ENCODE data around the gene MLLT3. TPM values are rescaled to one million over a fixed set of nuclear protein-coding genes. Genes with fewer than 3 reads are reported as not detected.

Gene MLLT3
- total RNA-seq = 13.8 and 17.4 TPM in 2 replicates

GRCh38 chr9:20622330-20623020 lies at the start of gene MLLT3:
TSS of gene MLLT3 (minus strand) at chr9:20622499.
- Histone ChIP-seq H3K36me3 (ENCODE audit: insufficient read depth, low read length) (no peaks in the 10 kb centered on the region), H3K9me3 (ENCODE audit: low read depth, low read length) (no peaks in the 10 kb centered on the region), H4K20me1 (ENCODE audit: insufficient read depth, low read length) (no peaks in the 10 kb centered on the region), H3K27ac (ENCODE audit: low read depth, low read length) (peak within 1 kb of the TSS; percentile 47), H3K4me2 (ENCODE audit: insufficient read depth, low read length) (peak within 1 kb of the TSS; percentile 82), H3K4me1 (ENCODE audit: insufficient read depth, low read length) (peaks cover 11% of the 10 kb centered on the region), H2AFZ (ENCODE audit: low read length) (peak within 1 kb of the TSS; percentile 95), H3K4me3 (ENCODE audit: insufficient read depth, low read length) (peak within 1 kb of the TSS; percentile 81), H3K79me2 (ENCODE audit: insufficient read depth, low read length) (no peaks in the 10 kb centered on the region), H3K27me3 (ENCODE audit: insufficient read depth, low read length) (no peaks in the 10 kb centered on the region)
- no peak for TF ChIP-seq CTCF (IDR thresholded peaks at IDR 0.05; ENCODE audit: extremely low read depth, low read depth, low read length)
- DNase-seq (ENCODE audit: insufficient read length, low spot score, missing footprints) = peak; percentile 99

- Histone ChIP-seq H2AFZ (ENCODE audit: low read length) (no peak overlapping the region), H3K27ac (ENCODE audit: low read depth, low read length) (no peak overlapping the region), H3K9me3 (ENCODE audit: low read depth, low read length) (no peaks in the 10 kb centered on the region), H3K4me1 (ENCODE audit: insufficient read depth, low read length) (no peaks in the 10 kb centered on the region), H3K27me3 (ENCODE audit: insufficient read depth, low read length) (peaks cover 5% of the 10 kb centered on the region), H3K79me2 (ENCODE audit: insufficient read depth, low read length) (no peaks in the 10 kb centered on the region), H3K36me3 (ENCODE audit: insufficient read depth, low read length) (no peaks in the 10 kb centered on the region), H3K4me3 (ENCODE audit: insufficient read depth, low read length) (no peak overlapping the region), H4K20me1 (ENCODE audit: insufficient read depth, low read length) (no peaks in the 10 kb centered on the region), H3K4me2 (ENCODE audit: insufficient read depth, low read length) (no peak overlapping the region)
- no peak for DNase-seq (ENCODE audit: insufficient read length, low spot score, missing footprints)
- TF ChIP-seq CTCF (IDR thresholded peaks at IDR 0.05; ENCODE audit: extremely low read depth, low read depth, low read length) = no peak
These were observed 49.3 kb upstream of the MLLT3 start for GRCh38 chr9:20671635-20672034.

GRCh38 chr9:20670395-20670794 lies 48.1 kb upstream of the MLLT3 start:
- no peak overlapping the region for H2AFZ ChIP-seq (ENCODE audit: low read length)
- no peak for DNase-seq (ENCODE audit: insufficient read length, low spot score, missing footprints)
- peaks cover 5% of the 10 kb centered on the region for H3K27me3 ChIP-seq (ENCODE audit: insufficient read depth, low read length)
- H3K36me3 ChIP-seq (ENCODE audit: insufficient read depth, low read length) = no peaks in the 10 kb centered on the region
- no peaks in the 10 kb centered on the region for H4K20me1 ChIP-seq (ENCODE audit: insufficient read depth, low read length)
- H3K27ac ChIP-seq (ENCODE audit: low read depth, low read length) = no peak overlapping the region
- no peak for TF ChIP-seq CTCF (IDR thresholded peaks at IDR 0.05; ENCODE audit: extremely low read depth, low read depth, low read length)
- H3K9me3 ChIP-seq (ENCODE audit: low read depth, low read length) = no peaks in the 10 kb centered on the region
- no peak overlapping the region for H3K4me3 ChIP-seq (ENCODE audit: insufficient read depth, low read length)
- no peaks in the 10 kb centered on the region for H3K79me2 ChIP-seq (ENCODE audit: insufficient read depth, low read length)
- no peak overlapping the region for H3K4me2 ChIP-seq (ENCODE audit: insufficient read depth, low read length)
- no peaks in the 10 kb centered on the region for H3K4me1 ChIP-seq (ENCODE audit: insufficient read depth, low read length)

- Histone ChIP-seq H3K9me3 (ENCODE audit: low read depth, low read length) (no peaks in the 10 kb centered on the region), H3K4me1 (ENCODE audit: insufficient read depth, low read length) (no peaks in the 10 kb centered on the region), H3K27me3 (ENCODE audit: insufficient read depth, low read length) (peaks cover 19% of the 10 kb centered on the region), H3K36me3 (ENCODE audit: insufficient read depth, low read length) (no peaks in the 10 kb centered on the region), H2AFZ (ENCODE audit: low read length) (no peak overlapping the region), H3K79me2 (ENCODE audit: insufficient read depth, low read length) (no peaks in the 10 kb centered on the region), H4K20me1 (ENCODE audit: insufficient read depth, low read length) (no peaks in the 10 kb centered on the region), H3K4me2 (ENCODE audit: insufficient read depth, low read length) (no peak overlapping the region), H3K4me3 (ENCODE audit: insufficient read depth, low read length) (no peak overlapping the region), H3K27ac (ENCODE audit: low read depth, low read length) (no peak overlapping the region)
- no peak for TF ChIP-seq CTCF (IDR thresholded peaks at IDR 0.05; ENCODE audit: extremely low read depth, low read depth, low read length)
- DNase-seq (ENCODE audit: insufficient read length, low spot score, missing footprints) = no peak
These were observed 42.2 kb upstream of the MLLT3 start for GRCh38 chr9:20664501-20664900.

Measured in osteoblast (primary cell).